Kidney epithelial cell (primary cell): Measurements from ENCODE around the gene CRYGB. TPM values are rescaled to one million over a fixed set of nuclear protein-coding genes. Genes with fewer than 3 reads are reported as not detected.
"Not testable (repeated sequence)": the region's sequence is repeated elsewhere in the genome, so short reads cannot be mapped to it uniquely, and the experiment has no call there.

ENCODE experiments used
- DNase-seq: peaks from one replicate; pipeline ENCODE4 v3.0.0-alpha.2; 2010; ENCODE audit warnings: low read depth
- H3K27me3 ChIP-seq: 2 replicates; pipeline ENCODE4 v1.6.0; 2011; ENCODE audit warnings: low read length; ENCODE audit not compliant: control insufficient read depth, insufficient read depth
- H3K36me3 ChIP-seq: 2 replicates; pipeline ENCODE4 v1.5.1; 2011; ENCODE audit warnings: low read length; ENCODE audit not compliant: control insufficient read depth, insufficient read depth
- H3K4me3 ChIP-seq: 2 replicates; pipeline ENCODE4 v1.5.1; 2011; ENCODE audit warnings: low read depth, mild to moderate bottlenecking, control low read depth, low read length
- total RNA-seq: library from RNA; depleted of rRNA; stranded (reverse); fragments of >200 nt; gene quantifications from 2 replicates; pipeline ENCODE4 v1.2.3, GENCODE V29; 2015
- TF ChIP-seq, protein P1 (sequence below): IDR thresholded peaks from 2 replicates; pipeline ENCODE4 v1.5.1; 2011; ENCODE audit warnings: mild to moderate bottlenecking, moderate library complexity, low read length, control low read depth, inconsistent platforms; ENCODE audit not compliant: insufficient read depth, poor library complexity, severe bottlenecking

CRYGB gene
- total RNA-seq, 1 donor from 2014 or later: not detected

DNA sequence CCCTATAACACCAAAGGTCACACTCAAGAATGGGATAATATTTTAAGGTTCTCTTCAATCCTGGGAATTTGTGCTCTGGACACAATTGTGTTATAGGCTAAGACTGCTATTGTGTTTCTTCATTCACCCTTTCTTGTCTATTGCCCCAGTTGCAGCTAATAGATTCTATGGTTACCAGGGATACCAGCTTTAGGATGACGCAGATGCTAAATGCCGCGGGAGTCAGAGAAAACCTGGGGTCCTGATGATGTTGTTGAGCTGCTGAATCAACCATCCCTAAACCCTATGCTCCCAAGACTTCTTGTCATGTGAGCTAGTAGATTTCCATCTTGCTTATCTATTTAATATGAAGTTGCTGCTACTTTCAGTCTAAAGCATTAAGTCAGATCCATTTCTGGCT, 27.0 kb downstream of the CRYGB start:
- Histone ChIP-seq H3K36me3 (no peaks in the 10 kb centered on the region), H3K4me3 (no peak overlapping the region)
- TF ChIP-seq, protein P1, sequence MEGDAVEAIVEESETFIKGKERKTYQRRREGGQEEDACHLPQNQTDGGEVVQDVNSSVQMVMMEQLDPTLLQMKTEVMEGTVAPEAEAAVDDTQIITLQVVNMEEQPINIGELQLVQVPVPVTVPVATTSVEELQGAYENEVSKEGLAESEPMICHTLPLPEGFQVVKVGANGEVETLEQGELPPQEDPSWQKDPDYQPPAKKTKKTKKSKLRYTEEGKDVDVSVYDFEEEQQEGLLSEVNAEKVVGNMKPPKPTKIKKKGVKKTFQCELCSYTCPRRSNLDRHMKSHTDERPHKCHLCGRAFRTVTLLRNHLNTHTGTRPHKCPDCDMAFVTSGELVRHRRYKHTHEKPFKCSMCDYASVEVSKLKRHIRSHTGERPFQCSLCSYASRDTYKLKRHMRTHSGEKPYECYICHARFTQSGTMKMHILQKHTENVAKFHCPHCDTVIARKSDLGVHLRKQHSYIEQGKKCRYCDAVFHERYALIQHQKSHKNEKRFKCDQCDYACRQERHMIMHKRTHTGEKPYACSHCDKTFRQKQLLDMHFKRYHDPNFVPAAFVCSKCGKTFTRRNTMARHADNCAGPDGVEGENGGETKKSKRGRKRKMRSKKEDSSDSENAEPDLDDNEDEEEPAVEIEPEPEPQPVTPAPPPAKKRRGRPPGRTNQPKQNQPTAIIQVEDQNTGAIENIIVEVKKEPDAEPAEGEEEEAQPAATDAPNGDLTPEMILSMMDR: no peak

GRCh38 chr2:208117390-208117789, 28.6 kb downstream of the CRYGB start:
- H3K27me3 ChIP-seq, H3K36me3 ChIP-seq, DNase-seq, H3K4me3 ChIP-seq: not testable (repeated sequence)

More for the DNA sequence above, 27.0 kb downstream of the CRYGB start:
- DNase-seq: no peak
- H3K27me3 ChIP-seq: no peaks in the 10 kb centered on the region

- Histone ChIP-seq H3K4me3 (no peak overlapping the region), H3K36me3 (no peaks in the 10 kb centered on the region), H3K27me3 (peaks cover 15% of the 10 kb centered on the region)
- DNase-seq: no peak
- TF ChIP-seq, protein P1: no peak
Measured at GRCh38 chr2:208112969-208113368, 33.0 kb downstream of the CRYGB start.

DNA sequence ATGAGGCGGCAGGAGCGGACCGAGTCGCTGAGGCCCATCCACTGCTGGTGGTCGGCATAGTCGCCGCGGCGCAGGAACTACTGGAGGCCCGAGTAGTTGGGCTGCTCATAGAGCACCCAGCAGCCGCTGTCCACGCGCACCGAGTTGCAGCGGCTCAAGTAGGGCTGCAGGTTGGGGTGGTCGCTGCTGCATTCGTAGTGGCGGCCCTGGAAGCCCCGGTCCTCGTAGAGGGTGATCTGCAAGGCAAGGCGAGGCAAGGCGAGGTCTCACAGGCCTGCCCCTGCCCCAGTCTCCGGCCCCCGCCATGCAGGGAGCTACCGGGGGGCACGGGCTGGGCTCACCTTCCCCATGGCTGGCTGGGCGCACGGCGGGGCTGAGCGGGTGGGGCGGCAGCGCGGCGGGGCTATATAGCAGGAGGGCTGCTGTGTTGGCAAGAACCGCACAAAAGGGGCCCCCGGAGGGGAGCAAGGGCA, 33.6 kb downstream of the CRYGB start:
- H3K4me3 ChIP-seq, H3K36me3 ChIP-seq, DNase-seq: not testable (repeated sequence)
- H3K27me3 ChIP-seq: peaks cover 15% of the 10 kb centered on the region

DNA sequence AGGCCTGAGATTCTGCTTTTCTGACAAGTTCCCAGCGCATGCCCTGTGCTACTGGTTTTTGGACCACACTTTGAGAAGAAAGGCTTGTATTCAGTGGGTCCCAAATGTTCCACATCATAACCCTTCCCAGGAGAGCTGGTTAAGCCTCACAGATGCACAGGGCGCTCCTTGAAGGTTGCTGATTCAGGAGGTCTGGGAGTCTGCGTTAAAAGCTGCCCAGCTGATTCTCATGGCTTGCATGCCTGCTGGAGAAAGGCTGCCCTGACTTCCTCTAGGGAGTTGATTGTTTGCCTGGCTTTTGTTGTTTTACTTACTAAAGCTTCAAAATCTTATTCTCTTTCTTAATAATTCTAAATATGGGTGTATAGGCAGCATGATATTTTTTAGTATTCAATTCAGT, 42.3 kb downstream of the CRYGB start:
- DNase-seq: no peak
- Histone ChIP-seq H3K36me3 (no peaks in the 10 kb centered on the region), H3K4me3 (no peak overlapping the region), H3K27me3 (peaks cover 2% of the 10 kb centered on the region)
- TF ChIP-seq, protein P1: no peak

GRCh38 chr2:208101716-208102631, 44.0 kb downstream of the CRYGB start:
- H3K27me3 ChIP-seq: peaks cover 2% of the 10 kb centered on the region
- no peak for DNase-seq
- no peak overlapping the region for H3K4me3 ChIP-seq
- no peaks in the 10 kb centered on the region for H3K36me3 ChIP-seq
- TF ChIP-seq, protein P1: peak; percentile 50
